GM18517 (cell line): ENCODE data around the gene PRICKLE1.
A peak's percentile ranks its signal among the peaks of the same experiment; 100 is the strongest.

Source experiments
- ATAC-seq: cut with Tn5 transposase; IDR thresholded peaks from one replicate; pipeline ENCODE4 v1.9.1; 2021; ENCODE audit warnings: mild to moderate bottlenecking, moderate library complexity; ENCODE audit not compliant: unreplicated experiment

PRICKLE1 gene

DNA sequence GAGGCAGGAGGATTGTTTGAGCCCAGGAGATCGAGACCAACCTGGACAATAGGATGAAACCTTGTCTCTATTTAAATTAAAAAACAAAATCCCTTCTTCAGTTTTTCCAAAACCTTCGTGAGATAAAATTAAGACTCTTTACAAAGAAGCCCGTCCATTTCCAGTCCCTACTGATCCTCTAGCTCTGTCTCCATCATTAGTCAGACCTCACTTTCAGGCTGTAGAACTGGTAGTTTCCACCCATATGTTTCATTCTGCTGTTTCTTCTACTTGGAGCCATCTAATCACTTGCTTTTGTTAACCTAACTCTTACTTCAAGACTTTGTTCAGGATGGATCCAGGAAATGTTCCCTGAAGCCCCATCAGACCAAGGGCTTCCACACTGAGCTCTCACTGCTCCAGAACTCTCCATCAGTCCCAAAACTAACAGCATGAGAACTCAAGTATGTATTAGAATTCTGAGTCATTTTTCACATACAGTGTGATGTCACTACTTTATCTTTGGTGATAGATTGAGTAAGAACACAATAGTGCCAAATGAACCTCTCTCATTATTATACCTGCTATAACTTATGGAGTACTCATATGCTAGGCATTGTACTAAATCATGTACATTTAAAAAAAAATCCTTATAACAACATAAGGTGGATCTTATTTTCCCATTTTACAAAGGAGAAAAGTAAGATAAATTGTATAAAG lies 90.8 kb downstream of the PRICKLE1 start:
- ATAC-seq: no peak

DNA sequence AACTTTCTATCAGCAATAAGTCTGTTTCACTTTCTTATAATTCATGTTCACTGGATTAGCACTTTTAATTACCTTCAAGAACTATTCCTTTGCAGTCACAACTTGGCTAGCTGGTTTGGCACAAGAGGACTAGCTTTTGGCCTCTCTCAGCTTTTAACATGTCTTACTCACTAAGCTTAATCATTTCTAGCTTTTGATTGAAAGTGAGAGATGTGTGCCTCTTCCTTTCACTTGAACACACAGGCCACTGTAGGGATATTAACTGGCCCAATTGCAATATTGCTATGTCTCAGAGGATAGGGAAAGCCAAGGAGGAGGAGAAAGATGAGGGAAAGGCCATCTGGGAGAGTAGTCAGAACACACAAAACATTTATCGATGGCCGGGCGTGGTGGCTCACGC lies 92.7 kb downstream of the PRICKLE1 start:
- ATAC-seq: no peak

DNA sequence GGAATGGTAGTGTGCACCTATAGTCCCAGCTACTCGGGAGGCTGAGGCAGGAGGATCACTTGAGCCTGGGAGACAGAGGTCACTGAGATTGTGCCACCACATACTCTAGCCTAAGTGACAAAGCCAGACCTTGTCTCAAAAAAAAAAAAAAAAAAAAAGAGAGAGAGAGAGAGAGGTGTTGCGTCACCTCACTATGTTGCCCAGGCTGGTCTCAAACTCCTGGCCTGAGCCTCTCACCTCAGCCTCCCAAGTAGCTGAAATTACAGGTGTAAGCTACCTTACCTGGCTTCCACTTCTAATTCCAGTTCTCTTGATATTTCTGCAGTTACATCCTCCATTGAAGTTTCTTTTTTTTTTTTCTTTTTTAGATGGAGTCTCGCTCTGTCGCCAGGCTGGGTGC lies 94.3 kb downstream of the PRICKLE1 start:
- ATAC-seq: no peak

DNA sequence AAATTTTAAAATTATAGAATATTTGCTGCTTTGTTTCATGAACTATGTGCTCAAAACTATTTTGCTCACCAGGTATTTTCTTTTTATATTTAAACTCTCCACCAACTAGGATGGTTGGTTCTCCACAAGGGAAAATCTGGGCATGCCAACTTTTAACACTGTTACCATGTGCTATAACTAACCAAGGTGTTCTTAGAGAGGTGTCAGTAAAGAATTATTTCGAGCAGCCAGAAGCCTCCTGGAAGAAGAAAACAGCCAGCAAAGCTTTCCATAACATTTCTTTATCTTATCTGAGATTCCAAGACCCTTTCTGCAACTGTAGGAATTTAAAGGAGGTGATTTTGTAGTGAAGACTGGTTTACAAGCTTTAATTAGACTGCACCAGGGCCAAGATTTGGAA lies 97.3 kb downstream of the PRICKLE1 start:
- ATAC-seq: no peak

DNA sequence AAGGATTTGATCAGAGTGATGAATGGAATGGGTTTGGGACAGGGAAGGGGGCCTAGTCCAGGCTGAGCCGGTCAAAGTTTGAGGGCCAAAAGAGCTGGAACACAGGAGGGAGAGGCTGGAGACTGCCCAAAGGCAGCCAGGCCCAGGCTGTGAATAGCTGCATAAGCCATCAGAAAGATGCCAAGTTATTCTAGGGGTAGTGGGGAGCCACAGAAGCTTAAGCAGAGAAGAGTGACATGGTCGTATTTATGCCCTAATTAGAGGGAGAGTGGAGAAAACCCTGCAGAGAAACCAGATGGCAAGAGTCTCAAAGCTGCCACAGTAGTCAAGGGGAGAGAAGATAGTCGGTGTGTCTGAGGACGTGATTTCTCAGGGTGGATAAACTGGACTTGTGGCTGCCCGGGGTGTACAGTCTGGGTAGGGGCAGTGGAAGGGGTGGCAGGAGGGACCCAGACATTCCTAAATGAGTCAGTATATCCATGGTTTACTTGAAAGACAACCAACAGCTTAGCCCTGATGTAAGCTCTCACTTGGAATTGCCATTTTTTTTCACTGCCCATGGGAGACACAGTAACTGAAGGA lies 99.2 kb downstream of the PRICKLE1 start:
- no peak for ATAC-seq

DNA sequence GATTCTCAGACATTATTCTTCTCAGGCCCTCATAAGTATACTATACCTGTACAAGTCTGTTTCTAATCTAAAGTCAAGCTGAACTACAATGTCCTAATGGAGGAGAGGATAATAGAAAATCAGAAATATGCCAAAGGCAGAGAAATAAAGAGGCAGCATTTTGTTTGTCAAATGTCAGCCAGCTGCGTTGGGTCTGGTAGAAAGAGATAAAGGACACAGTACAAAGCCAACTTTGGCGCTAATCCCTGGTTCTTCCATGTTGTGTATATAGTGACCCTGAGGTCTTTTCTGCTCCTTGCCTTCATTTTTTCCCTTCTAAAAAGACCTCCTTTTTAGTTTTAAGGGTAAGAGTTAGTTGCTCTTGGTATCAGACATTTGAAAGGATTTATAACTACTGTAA lies 103.1 kb downstream of the PRICKLE1 start:
- ATAC-seq: no peak

DNA sequence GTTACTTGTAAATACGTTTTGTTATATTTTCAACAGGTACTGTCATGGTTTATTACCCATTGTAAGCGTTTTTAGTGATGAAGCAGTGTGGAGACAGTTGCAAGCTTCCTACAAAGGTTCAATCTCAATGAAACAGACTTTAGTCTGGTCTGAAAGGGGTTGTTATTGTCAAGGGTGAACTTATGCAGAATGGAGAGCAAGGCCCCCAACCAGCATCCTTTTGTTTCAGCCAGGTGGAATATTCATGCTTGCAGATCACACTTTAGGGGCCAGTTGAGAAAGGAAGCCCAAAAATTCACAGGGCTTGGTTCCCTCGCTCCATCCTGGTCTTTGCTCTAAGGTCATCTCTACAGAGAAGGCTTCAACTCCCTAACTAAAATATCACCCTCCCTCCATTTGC lies 103.7 kb downstream of the PRICKLE1 start:
- no peak for ATAC-seq

DNA sequence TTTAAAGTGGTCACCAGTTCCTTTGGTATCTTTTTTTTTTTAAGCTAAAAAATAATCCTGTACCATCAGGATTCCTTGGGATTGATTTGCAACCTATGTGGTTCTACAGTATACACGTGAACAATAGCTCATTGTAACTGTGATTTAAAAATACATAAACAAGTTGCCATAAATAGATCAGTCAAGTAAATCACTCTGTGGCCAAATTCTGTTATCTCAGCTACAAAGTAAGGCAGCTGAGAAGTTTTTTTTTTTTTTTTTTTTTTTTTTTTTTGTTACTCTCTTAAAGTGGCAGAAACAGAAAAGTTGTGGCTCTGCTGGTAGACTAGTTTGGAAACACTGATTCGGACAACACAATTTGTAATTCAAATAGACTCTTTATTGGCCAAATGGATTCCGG lies 104.5 kb downstream of the PRICKLE1 start:
- ATAC-seq: no peak

DNA sequence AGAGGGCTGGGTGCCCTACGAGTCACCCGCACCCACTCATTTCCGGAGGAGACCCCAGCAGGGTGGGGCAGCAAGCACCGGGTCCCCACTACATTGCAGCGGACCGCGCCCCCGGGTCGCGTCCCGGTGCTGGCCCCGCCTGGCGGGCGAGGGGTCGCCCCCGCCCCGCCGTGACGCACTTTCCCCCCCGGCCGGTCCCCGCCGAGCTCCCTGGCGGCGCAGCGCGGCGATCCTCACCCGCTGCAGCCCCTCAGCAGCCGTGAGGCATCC lies 106.1 kb downstream of the PRICKLE1 start:
- peak; percentile 32 for ATAC-seq

DNA sequence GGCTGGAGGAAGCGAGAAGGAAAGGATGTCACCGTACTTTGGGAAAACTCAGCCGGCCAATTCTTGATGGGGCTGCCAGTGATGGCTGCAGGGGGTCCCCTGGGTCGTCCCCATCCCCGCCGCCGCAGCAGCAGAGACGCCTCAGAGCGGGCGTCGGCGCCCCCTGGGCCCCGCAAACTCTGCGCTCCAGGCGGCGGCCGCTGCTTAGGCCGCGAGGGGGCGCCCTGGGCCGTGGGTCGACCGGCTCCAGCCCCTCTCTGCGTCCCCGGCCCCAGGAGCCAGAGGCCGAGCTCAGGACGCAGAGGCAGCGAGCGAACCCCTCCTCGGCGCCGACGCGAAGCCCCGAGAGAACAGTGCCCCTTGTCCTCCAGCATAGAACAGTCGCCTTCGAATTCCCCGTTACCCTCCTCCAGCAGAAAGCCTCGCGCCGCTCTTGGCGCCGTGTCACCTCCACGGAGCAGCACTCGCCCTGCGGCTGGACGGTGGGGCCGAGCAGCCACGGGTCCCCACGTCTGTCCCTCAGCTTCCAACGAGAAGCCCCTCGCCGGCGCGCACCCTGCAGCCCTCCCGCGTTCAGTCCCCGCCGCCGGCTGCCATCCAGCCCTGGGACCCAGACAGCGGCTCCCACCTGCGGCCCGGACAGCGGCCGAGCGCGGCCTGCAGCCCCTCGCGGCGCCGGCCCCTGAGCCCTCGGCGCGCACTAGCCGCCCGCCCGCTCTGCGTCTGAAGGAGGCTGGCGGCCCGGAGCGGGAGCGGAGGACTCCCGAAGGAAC lies 106.6 kb downstream of the PRICKLE1 start:
- peak; percentile 66 for ATAC-seq

DNA sequence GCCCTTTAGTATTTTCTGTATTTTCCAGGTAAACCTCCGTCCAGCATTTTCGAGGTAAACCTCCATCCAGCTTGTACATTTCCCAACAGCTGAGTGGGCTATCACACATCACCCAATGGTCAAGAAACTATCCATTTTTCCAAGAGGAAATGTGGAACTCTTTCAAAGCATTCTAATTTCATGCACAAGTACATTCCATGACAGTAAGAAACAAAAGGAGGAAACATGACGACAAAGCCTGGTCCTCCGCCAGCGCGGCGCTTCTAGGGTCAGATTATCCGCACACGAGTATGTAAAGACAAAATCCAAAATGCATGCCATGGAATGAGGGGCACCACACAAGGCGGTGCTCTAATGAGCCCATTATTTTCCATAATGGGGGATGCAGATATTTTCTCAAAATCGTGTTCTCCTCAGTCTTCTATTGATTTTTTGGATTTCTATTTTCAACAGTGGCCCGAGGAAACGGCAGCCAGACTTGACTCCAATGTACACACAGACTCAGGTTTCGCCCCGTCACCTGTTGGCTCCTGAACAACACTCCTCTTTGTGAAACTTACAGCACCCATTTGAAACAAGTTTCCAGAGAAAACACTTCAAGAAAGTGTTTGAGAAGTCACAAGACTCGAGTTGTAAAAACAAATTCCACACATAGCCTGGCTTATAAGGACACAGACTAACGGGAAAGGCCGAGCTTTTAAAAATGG lies 107.4 kb downstream of the PRICKLE1 start:
- ATAC-seq: peak; percentile 8

DNA sequence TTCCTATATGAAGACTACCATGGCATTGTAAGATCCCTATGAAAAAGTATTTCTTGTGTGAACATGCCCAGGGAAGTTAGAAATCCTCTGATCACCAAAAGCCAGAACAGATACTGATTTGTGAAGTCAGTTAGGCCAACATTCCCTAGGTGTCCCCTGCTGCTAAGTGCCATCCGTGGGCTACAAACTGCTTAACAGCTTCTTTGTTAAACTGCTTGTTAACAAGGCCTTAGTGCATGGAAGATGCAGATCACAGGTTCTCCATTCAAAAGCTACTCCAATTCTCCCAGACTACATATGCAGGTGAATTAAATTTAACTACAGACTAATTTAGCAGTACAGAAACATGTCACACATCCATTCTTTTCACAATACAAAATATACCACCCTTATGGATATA lies 108.2 kb downstream of the PRICKLE1 start:
- ATAC-seq: no peak

DNA sequence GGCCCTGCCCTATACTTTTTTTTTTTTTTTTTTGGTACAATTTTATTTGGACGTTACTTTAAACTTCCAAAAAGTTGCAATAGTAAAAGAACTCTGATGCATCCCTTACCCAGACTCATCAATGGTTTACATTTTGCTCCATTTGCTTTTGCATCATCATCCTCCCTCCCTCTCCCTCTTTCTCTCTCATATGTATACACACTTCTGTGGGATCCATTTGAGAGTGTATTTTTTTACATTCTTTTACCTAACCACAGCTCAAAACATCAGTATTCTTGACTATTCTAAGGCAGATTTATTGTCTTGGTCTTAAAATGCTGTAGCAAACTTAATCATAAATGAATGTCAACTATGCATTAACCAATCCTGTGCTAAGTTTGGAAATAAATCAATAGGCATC lies 111.6 kb downstream of the PRICKLE1 start:
- ATAC-seq: no peak

DNA sequence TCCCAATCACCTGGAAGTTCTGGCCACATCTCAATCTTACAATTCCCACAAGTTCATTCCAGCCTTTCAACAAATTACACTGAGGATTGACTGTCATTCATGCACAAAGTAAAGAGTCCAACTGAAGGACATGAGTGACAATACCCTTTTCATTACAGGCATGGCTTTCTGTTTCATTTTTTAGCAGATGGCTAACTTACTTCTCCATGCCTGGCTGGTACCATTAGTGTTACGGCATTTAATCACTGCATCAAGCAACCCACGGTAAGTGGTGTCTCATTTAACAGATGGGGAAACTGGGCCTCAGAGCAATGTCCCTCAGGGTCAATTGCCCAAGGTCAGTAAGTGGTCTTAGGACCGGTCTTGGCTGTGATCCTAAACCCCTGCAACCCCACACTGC lies 114.4 kb downstream of the PRICKLE1 start:
- ATAC-seq: no peak

DNA sequence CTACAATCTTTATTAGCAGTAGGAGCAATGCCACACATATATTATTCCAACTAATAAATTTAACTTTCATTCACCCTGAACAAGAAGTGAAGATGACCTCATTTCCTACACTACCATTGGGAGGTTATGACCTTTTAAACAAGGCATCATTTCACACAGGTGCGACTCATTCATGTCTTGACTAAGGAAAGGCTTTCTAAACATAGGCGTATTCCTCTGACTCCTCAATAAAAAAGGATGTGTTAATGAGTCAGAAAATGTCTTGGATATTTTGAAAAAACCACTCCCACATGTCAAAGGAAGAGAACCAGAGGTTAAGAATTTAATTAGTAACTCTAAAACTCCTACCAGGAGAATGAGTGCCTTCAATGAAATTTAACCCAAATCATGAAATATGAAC lies 115.2 kb downstream of the PRICKLE1 start:
- ATAC-seq: no peak

DNA sequence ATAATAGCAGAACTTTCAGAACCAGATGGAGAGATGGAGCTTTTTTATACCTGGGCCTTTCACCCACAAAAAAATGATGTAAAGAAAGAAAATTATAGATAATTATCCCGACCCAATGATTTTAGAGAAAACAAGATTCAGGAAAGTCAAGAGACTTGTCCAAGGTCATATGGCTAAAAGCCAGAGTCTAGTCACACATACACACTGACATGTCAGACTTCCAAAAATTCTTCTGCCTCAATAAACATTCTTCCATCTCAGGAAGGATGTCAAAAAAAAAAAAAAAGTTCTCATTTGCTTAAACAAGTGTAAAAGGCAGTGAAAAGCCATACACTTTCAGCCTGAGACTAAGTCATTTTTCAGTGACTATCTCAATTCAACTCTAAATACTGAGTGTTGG lies 116.0 kb downstream of the PRICKLE1 start:
- ATAC-seq: no peak

DNA sequence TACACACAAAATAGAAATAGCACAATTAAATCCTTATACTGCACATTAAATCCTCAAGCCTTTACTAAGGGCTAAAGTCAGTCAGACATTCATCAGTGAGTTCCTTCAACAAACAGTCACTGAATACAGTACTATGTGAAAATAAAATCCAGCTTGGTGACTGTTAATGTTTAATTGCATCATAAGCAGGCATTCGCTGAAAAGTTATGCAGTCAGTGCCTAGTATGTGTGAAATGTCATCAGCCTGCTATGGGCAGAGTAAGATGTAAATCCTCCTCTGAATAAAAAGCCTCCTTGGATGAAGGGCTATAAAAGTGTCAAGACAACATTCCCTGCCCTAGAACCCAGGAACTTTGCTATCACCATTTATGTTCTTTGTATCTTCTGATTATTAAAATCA lies 116.4 kb downstream of the PRICKLE1 start:
- no peak for ATAC-seq

DNA sequence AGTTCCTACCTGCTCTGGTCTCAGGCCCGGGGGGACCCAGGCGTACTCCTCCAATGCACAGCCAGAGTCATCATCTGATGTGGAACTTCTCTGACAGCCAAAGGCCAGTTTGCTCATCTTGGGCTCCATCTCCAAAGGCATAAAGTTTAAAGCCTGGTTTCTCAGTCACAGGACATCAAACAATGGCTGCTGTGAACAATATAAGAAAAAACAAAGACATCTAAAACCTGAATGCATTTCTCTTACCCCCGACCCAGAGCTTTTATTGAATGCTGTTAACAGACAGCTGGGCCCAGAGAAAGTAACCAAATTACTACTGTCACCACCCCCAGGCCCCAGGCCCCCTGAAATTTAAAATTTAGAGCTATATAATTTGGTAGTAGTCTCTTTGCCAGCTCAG lies 117.2 kb downstream of the PRICKLE1 start:
- no peak for ATAC-seq

DNA sequence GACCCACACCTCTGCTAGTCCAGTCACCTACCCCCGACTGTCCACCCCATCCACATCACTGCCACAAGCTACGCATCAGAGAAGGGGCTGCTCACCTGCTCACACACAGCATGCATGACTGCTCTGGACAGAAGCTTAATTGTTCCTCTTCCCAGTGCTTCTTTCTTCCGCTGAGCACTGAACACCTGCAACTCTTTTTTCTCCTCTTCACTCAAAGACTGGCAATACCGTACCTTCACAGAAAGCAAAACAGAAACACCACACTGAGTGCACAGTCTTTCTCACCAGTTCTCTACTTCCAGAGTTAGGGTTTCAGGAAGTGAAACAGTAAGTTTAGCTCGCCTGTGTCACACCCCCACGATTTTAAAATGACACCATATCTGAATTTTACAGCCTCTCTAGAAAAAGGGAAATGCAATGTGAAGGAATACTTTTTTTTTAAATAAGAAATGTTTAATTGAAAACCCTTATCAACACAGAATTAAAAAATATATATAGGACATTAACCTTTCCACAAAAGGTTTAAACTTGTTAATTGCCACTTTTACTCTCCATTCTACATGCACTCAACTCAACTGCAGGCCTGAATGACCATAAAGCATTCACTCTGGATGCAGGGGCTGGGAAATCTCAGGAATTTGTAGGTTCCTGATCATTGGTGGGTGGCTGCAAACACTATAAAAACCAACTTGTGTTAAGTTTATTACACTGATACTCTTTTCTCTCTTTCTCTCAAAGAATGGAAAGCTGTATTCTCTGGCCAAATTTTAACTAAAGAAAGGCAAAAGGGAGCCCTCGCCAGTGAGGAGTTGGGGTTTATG lies 120.0 kb downstream of the PRICKLE1 start:
- ATAC-seq: peak; percentile 97

DNA sequence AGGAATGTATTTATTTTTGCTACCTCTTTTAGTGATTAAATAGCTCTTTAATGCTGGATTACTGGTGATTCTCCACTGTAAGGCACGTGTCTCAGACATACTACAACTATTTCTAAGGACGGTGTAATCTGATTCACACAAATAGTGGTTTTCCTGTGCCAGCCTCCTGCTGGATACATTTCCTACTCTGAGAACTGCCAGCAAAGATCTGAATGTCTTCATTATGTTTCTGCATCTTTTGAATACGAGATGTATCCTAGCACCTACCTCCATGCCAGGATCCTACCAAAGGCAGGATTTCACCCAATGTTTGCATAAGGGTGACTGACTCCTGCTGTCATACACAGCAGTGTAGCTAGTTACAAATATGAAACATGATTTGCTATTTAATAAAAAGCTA lies 120.6 kb downstream of the PRICKLE1 start:
- no peak for ATAC-seq

DNA sequence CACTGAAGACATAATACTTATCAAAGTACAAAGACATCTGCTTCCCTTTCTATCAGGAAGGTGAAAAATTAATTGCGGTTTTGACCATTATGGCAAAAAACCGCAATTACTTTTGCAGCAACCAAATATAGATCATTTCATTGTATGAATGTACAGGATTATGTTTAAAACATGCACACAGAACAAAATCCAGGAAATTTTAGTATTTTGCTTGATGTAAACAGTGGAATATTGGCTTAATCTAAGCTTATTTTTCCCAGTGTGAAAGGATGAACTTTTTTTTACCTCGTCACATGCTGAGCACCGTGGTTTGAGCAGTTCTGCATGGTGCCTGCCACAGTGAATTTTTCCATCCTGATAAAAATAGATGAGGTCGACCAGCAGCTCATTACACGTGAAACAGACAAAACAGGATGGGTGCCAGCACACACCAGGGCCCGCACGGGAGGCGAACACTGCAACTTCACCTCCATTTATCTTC lies 121.2 kb downstream of the PRICKLE1 start:
- ATAC-seq: no peak
